WTC11 (cell line): ENCODE data around the gene SLCO2A1. TPM values are rescaled to one million over a fixed set of nuclear protein-coding genes. Genes with fewer than 3 reads are reported as not detected.

ENCODE experiments used
- ATAC-seq: fragments of 200-7000 bp; cut with Tn5 transposase; 2 replicates; pipeline ENCODE4 v1.10.0; 2021; ENCODE audit warnings: mild to moderate bottlenecking, moderate library complexity
- CTCF ChIA-PET: fragments of 300-600 bp; sonication (Branson Sonifier 250); formaldehyde crosslinking; loops from one replicate; lab custom pipeline; 2021; ENCODE audit warnings: antibody characterized with exemption; lab: Charles Lee
- POLR2A ChIA-PET: fragments of 350-600 bp; sonication (Branson Sonifier 250); formaldehyde crosslinking; loops from one replicate; lab custom pipeline; 2021; ENCODE audit warnings: antibody characterized with exemption; lab: Charles Lee
- DNase-seq: peaks from one replicate; pipeline ENCODE4 v3.0.0; 2021; ENCODE audit warnings: low spot score
- H3K27ac Mint-ChIP-seq: 2 replicates; pipeline ENCODE4 v1.8.0; 2021; ENCODE audit warnings: mixed read lengths
- H3K27me3 Mint-ChIP-seq: 2 replicates; pipeline ENCODE4 v1.8.0; 2021; ENCODE audit warnings: low read depth, mild to moderate bottlenecking, moderate library complexity, mixed read lengths
- H3K36me3 Mint-ChIP-seq: 2 replicates; pipeline ENCODE4 v1.8.0; 2021; ENCODE audit warnings: mixed read lengths
- H3K4me1 Mint-ChIP-seq: 2 replicates; pipeline ENCODE4 v1.8.0; 2022; ENCODE audit warnings: mixed read lengths
- H3K4me3 Mint-ChIP-seq: 2 replicates; pipeline ENCODE4 v1.8.0; 2021; ENCODE audit warnings: mild to moderate bottlenecking, moderate library complexity, mixed read lengths
- H3K9me3 Mint-ChIP-seq: 2 replicates; pipeline ENCODE4 v1.8.0; 2021; ENCODE audit warnings: mixed read lengths
- ARID4B ChIP-seq: sonication (generic); formaldehyde crosslinking; IDR thresholded peaks from 2 replicates; pipeline ENCODE4 v1.8.0; 2023; ENCODE audit warnings: missing genetic modification reagents, mild to moderate bottlenecking, borderline replicate concordance
- ATF2 ChIP-seq: sonication (generic); formaldehyde crosslinking; IDR thresholded peaks from 2 replicates; pipeline ENCODE4 v1.8.1; 2022; ENCODE audit warnings: low read depth, missing genetic modification reagents, borderline replicate concordance
- ERG ChIP-seq: fragments of 250-450 bp; sonication (Bioruptor Pico); IDR thresholded peaks from 2 replicates; pipeline ENCODE4 v1.8.0; 2021; ENCODE audit warnings: mild to moderate bottlenecking
- ETV6 ChIP-seq: sonication (generic); formaldehyde crosslinking; IDR thresholded peaks from 2 replicates; pipeline ENCODE4 v1.8.1; 2022; ENCODE audit warnings: mild to moderate bottlenecking, missing genetic modification reagents
- FOXJ3 ChIP-seq: sonication (generic); formaldehyde crosslinking; IDR thresholded peaks from 2 replicates; pipeline ENCODE4 v1.9.0; 2021; ENCODE audit warnings: missing genetic modification reagents, mild to moderate bottlenecking, borderline replicate concordance
- FOXP1 ChIP-seq: sonication (generic); formaldehyde crosslinking; IDR thresholded peaks from 2 replicates; pipeline ENCODE4 v1.8.0; 2022; ENCODE audit warnings: missing genetic modification reagents, mild to moderate bottlenecking, moderate library complexity, borderline replicate concordance
- IRF2 ChIP-seq: sonication (generic); formaldehyde crosslinking; IDR thresholded peaks from 2 replicates; pipeline ENCODE4 v1.8.0; 2022; ENCODE audit warnings: low read depth, missing genetic modification reagents, borderline replicate concordance
- JUN ChIP-seq: sonication (generic); formaldehyde crosslinking; IDR thresholded peaks from 2 replicates; pipeline ENCODE4 v1.8.0; 2023; ENCODE audit warnings: mild to moderate bottlenecking, missing genetic modification reagents
- RELA ChIP-seq: sonication (generic); formaldehyde crosslinking; IDR thresholded peaks from 2 replicates; pipeline ENCODE4 v1.8.1; 2022; ENCODE audit warnings: missing genetic modification reagents, mild to moderate bottlenecking, borderline replicate concordance
- SMAD4 ChIP-seq: sonication (generic); formaldehyde crosslinking; IDR thresholded peaks from 2 replicates; pipeline ENCODE4 v1.8.0; 2022; ENCODE audit warnings: mild to moderate bottlenecking, missing genetic modification reagents
- SP1 ChIP-seq: sonication (generic); formaldehyde crosslinking; conservative IDR thresholded peaks from 2 replicates; pipeline ENCODE4 v1.8.1; 2022; ENCODE audit warnings: missing genetic modification reagents
- STAT6 ChIP-seq: sonication (generic); formaldehyde crosslinking; conservative IDR thresholded peaks from 2 replicates; pipeline ENCODE4 v1.8.1; 2023; ENCODE audit warnings: mild to moderate bottlenecking, low read depth, missing genetic modification reagents, moderate library complexity
- TEAD4 ChIP-seq: sonication (generic); formaldehyde crosslinking; IDR thresholded peaks from 2 replicates; pipeline ENCODE4 v1.8.0; 2022; ENCODE audit warnings: mild to moderate bottlenecking, missing genetic modification reagents
- TP53 ChIP-seq: sonication (generic); formaldehyde crosslinking; IDR thresholded peaks from 2 replicates; pipeline ENCODE4 v1.8.1; 2023; ENCODE audit warnings: mild to moderate bottlenecking, missing genetic modification reagents
- USF2 ChIP-seq: sonication (generic); formaldehyde crosslinking; IDR thresholded peaks from 2 replicates; pipeline ENCODE4 v1.8.1; 2023; ENCODE audit warnings: mild to moderate bottlenecking, missing genetic modification reagents, moderate library complexity
- ZBTB21 ChIP-seq: sonication (generic); formaldehyde crosslinking; IDR thresholded peaks from 2 replicates; pipeline ENCODE4 v1.8.1; 2023; ENCODE audit warnings: mild to moderate bottlenecking, missing genetic modification reagents, borderline replicate concordance
- ZMAT4 ChIP-seq: fragments of 250-450 bp; sonication (Bioruptor Pico); IDR thresholded peaks from 2 replicates; pipeline ENCODE4 v1.9.0; 2021; ENCODE audit warnings: mild to moderate bottlenecking
- ZNF121 ChIP-seq: sonication (generic); formaldehyde crosslinking; IDR thresholded peaks from 2 replicates; pipeline ENCODE4 v1.8.0; 2023; ENCODE audit warnings: missing genetic modification reagents
- ZNF281 ChIP-seq: sonication (generic); formaldehyde crosslinking; IDR thresholded peaks from 2 replicates; pipeline ENCODE4 v1.8.0; 2023; ENCODE audit warnings: mild to moderate bottlenecking, missing genetic modification reagents
- ZNF416 ChIP-seq: fragments of 250-450 bp; sonication (Bioruptor Pico); IDR thresholded peaks from 2 replicates; pipeline ENCODE4 v1.9.0; 2021; ENCODE audit warnings: mild to moderate bottlenecking, inconsistent platforms
- ZSCAN18 ChIP-seq: fragments of 250-450 bp; sonication (Bioruptor Pico); IDR thresholded peaks from 2 replicates; pipeline ENCODE4 v2.1.2; 2022; ENCODE audit warnings: mild to moderate bottlenecking, moderate library complexity
- total RNA-seq: library from RNA; stranded (reverse); gene quantifications from 3 replicates; pipeline ENCODE4 v1.2.3, GENCODE V29; 2021

The SLCO2A1 gene
- total RNA-seq, 1 experiment from 2014 or later: 3.3 TPM

- Mint-ChIP-seq H3K4me3 (no peak overlapping the region), H3K27me3 (peaks cover 4% of the 10 kb centered on the region; the same call in 1 of the 2 replicates), H3K36me3 (no peaks in the 10 kb centered on the region), H3K9me3 (peaks cover 8% of the 10 kb centered on the region; the same call in 1 of the 2 replicates), H3K27ac (no peak overlapping the region), H3K4me1 (peaks cover 45% of the 10 kb centered on the region)
- CTCF ChIA-PET: no interaction called here
- no peak for ATAC-seq
- TF ChIP-seq STAT6 (CRISPR knock-in tag) (no peak), RELA (CRISPR knock-in tag) (no peak), JUN (no peak), ARID4B (CRISPR knock-in tag) (no peak), FOXJ3 (CRISPR knock-in tag) (no peak), TP53 (CRISPR knock-in tag) (no peak), ZBTB21 (CRISPR knock-in tag) (no peak), ZNF416 (CRISPR knock-in tag) (no peak), ZNF281 (no peak), SP1 (no peak), ZNF121 (no peak), ZMAT4 (no peak)
- no peak for DNase-seq
- POLR2A ChIA-PET: no interaction called here
Observed at GRCh38 chr3:133983126-133983525, 46.6 kb downstream of the SLCO2A1 start.

- Mint-ChIP-seq H3K27me3 (peaks cover 4% of the 10 kb centered on the region), H3K4me1 (peaks cover 28% of the 10 kb centered on the region), H3K4me3 (no peak overlapping the region), H3K9me3 (peaks cover 10% of the 10 kb centered on the region), H3K27ac (no peak overlapping the region), H3K36me3 (no peaks in the 10 kb centered on the region)
- POLR2A ChIA-PET: no interaction called here
- CTCF ChIA-PET: no interaction called here
- DNase-seq (no peak), ATAC-seq (no peak)
- TF ChIP-seq FOXP1 (no peak), ATF2 (CRISPR knock-in tag) (no peak), USF2 (CRISPR knock-in tag) (no peak), TP53 (CRISPR knock-in tag) (no peak), ETV6 (CRISPR knock-in tag) (no peak), ERG (CRISPR knock-in tag) (no peak), IRF2 (CRISPR knock-in tag) (no peak), TEAD4 (CRISPR knock-in tag) (no peak), SMAD4 (CRISPR knock-in tag) (no peak), ZSCAN18 (no peak)
Observed at GRCh38 chr3:133980550-133980949, 49.2 kb downstream of the SLCO2A1 start.
